Stimulated activated naive B cell treated with anti-CD40 and anti-IgM and Interleukin-4, amounts not matched to agents 10 μg/mL and 1 μg/mL and 100 μg/mL, for 72 hours (primary cell): ENCODE data around the gene MS4A15.
"Not testable (repeated sequence)": the region's sequence is repeated elsewhere in the genome, so short reads cannot be mapped to it uniquely, and the experiment has no call there.

Source experiments
- ATAC-seq, 2 donors: fragments of 150-1000 bp; cut with Tn5 transposase; replicated peaks; 2 replicates each; pipeline ENCODE4 v1.10.0; 2021; ENCODE audit warnings: moderate library complexity in 1 of 2
- DNase-seq: peaks from one replicate; pipeline ENCODE4 v3.0.0; 2021
- H3K27ac Mint-ChIP-seq: one replicate; pipeline ENCODE4 v1.8.0; 2022; ENCODE audit warnings: mild to moderate bottlenecking, mixed read lengths
- H3K27me3 Mint-ChIP-seq, 2 donors: one replicate each; pipeline ENCODE4 v1.8.0; 2022; ENCODE audit warnings: mixed read lengths in 2 of 2
- H3K36me3 Mint-ChIP-seq, 2 donors: one replicate each; pipeline ENCODE4 v1.8.0; 2022; ENCODE audit warnings: mixed read lengths in 2 of 2, mild to moderate bottlenecking in 1 of 2
- H3K4me1 Mint-ChIP-seq, 2 donors: one replicate each; pipeline ENCODE4 v1.8.0; 2022; ENCODE audit warnings: mixed read lengths in 2 of 2, mild to moderate bottlenecking in 1 of 2
- H3K4me3 Mint-ChIP-seq, 2 donors: one replicate each; pipeline ENCODE4 v1.8.0; 2022; ENCODE audit warnings: mild to moderate bottlenecking in 2 of 2, mixed read lengths in 2 of 2, moderate library complexity in 1 of 2
- H3K9me3 Mint-ChIP-seq, 2 donors: one replicate each; pipeline ENCODE4 v1.8.0; 2022; ENCODE audit warnings: mixed read lengths in 2 of 2, mild to moderate bottlenecking in 1 of 2

Gene MS4A15

GRCh38 chr11:60741421-60741820 is 15.2 kb upstream of the MS4A15 start:
- H3K27ac Mint-ChIP-seq: no peak overlapping the region
- H3K4me3 Mint-ChIP-seq: no peak overlapping the region
- DNase-seq: no peak
- ATAC-seq: no peak
- peaks cover 21 to 33% of the 10 kb centered on the region in 2 donors for H3K27me3 Mint-ChIP-seq
- H3K9me3 Mint-ChIP-seq: peaks cover 1 to 6% of the 10 kb centered on the region in 2 donors
- no peaks in the 10 kb centered on the region for H3K4me1 Mint-ChIP-seq
- H3K36me3 Mint-ChIP-seq: no peaks in the 10 kb centered on the region

- H3K27ac Mint-ChIP-seq: no peak overlapping the region
- peaks cover 5 to 11% of the 10 kb centered on the region in 2 donors for H3K9me3 Mint-ChIP-seq
- H3K36me3 Mint-ChIP-seq: no peaks in the 10 kb centered on the region
- no peak overlapping the region for H3K4me3 Mint-ChIP-seq
- peaks cover 21 to 34% of the 10 kb centered on the region in 2 donors for H3K27me3 Mint-ChIP-seq
- H3K4me1 Mint-ChIP-seq: peaks cover 0 to 3% of the 10 kb centered on the region in 2 donors
- DNase-seq (no peak), ATAC-seq (no peak)
Measured at GRCh38 chr11:60743058-60743457, 13.6 kb upstream of the MS4A15 start.

GRCh38 chr11:60744114-60744513 is 12.6 kb upstream of the MS4A15 start:
- ATAC-seq (no peak), DNase-seq (no peak)
- no peak overlapping the region for H3K4me3 Mint-ChIP-seq
- H3K9me3 Mint-ChIP-seq: peaks cover 5 to 11% of the 10 kb centered on the region in 2 donors
- no peaks in the 10 kb centered on the region for H3K36me3 Mint-ChIP-seq
- no peak overlapping the region for H3K27ac Mint-ChIP-seq
- peaks cover 0 to 3% of the 10 kb centered on the region in 2 donors for H3K4me1 Mint-ChIP-seq
- H3K27me3 Mint-ChIP-seq: peaks cover 15 to 27% of the 10 kb centered on the region in 2 donors

- H3K9me3 Mint-ChIP-seq: peaks cover 5 to 11% of the 10 kb centered on the region in 2 donors
- no peaks in the 10 kb centered on the region for H3K36me3 Mint-ChIP-seq
- ATAC-seq (no peak), DNase-seq (no peak)
- H3K27ac Mint-ChIP-seq: no peak overlapping the region
- H3K4me3 Mint-ChIP-seq: no peak overlapping the region
- H3K27me3 Mint-ChIP-seq: peaks cover 24 to 37% of the 10 kb centered on the region in 2 donors
- peaks cover 0 to 3% of the 10 kb centered on the region in 2 donors for H3K4me1 Mint-ChIP-seq
Measured at GRCh38 chr11:60747359-60747873, 9.3 kb upstream of the MS4A15 start.

GRCh38 chr11:60748225-60748624 is 8.4 kb upstream of the MS4A15 start:
- no peak for DNase-seq
- no peak overlapping the region for H3K4me3 Mint-ChIP-seq
- ATAC-seq: no peak
- H3K36me3 Mint-ChIP-seq: no peaks in the 10 kb centered on the region
- peaks cover 0 to 3% of the 10 kb centered on the region in 2 donors for H3K4me1 Mint-ChIP-seq
- H3K27ac Mint-ChIP-seq: no peak overlapping the region
- peaks cover 3 to 5% of the 10 kb centered on the region in 2 donors for H3K9me3 Mint-ChIP-seq
- H3K27me3 Mint-ChIP-seq: peaks cover 27 to 45% of the 10 kb centered on the region in 2 donors

- Mint-ChIP-seq H3K27me3 (peaks cover 27 to 42% of the 10 kb centered on the region in 2 donors), H3K27ac (no peak overlapping the region), H3K4me1 (peaks cover 0 to 3% of the 10 kb centered on the region in 2 donors), H3K4me3 (no peak overlapping the region), H3K36me3 (no peaks in the 10 kb centered on the region), H3K9me3 (peaks cover 3 to 5% of the 10 kb centered on the region in 2 donors)
- DNase-seq (no peak), ATAC-seq (peak in 1 of 2 donors; percentile 54)
Measured at GRCh38 chr11:60748821-60749220, 7.8 kb upstream of the MS4A15 start.

GRCh38 chr11:60750911-60751310 is 5.8 kb upstream of the MS4A15 start:
- Mint-ChIP-seq H3K36me3 (no peaks in the 10 kb centered on the region), H3K4me3 (no peak overlapping the region), H3K9me3 (peaks cover 3 to 5% of the 10 kb centered on the region in 2 donors), H3K4me1 (peaks cover 0 to 3% of the 10 kb centered on the region in 2 donors), H3K27ac (no peak overlapping the region), H3K27me3 (peaks cover 23 to 28% of the 10 kb centered on the region in 2 donors)
- ATAC-seq (no peak), DNase-seq (no peak)

GRCh38 chr11:60753309-60753708 is 3.4 kb upstream of the MS4A15 start:
- Mint-ChIP-seq H3K4me1 (no peaks in the 10 kb centered on the region), H3K4me3 (no peak overlapping the region), H3K27ac (no peak overlapping the region), H3K27me3 (peaks cover 24 to 32% of the 10 kb centered on the region in 2 donors), H3K36me3 (no peaks in the 10 kb centered on the region), H3K9me3 (no peaks in the 10 kb centered on the region)
- DNase-seq (no peak), ATAC-seq (no peak)

- no peaks in the 10 kb centered on the region for H3K9me3 Mint-ChIP-seq
- ATAC-seq (no peak), DNase-seq (no peak)
- no peak overlapping the region for H3K4me3 Mint-ChIP-seq
- H3K27me3 Mint-ChIP-seq: peaks cover 32 to 38% of the 10 kb centered on the region in 2 donors
- peaks cover 9 to 12% of the 10 kb centered on the region in 2 donors for H3K4me1 Mint-ChIP-seq
- H3K36me3 Mint-ChIP-seq: no peaks in the 10 kb centered on the region
- H3K27ac Mint-ChIP-seq: no peak overlapping the region
Measured at GRCh38 chr11:60754887-60755286, 1.8 kb upstream of the MS4A15 start.

- no peak overlapping the region for H3K4me3 Mint-ChIP-seq
- peak overlapping the region; percentile 4 for H3K27ac Mint-ChIP-seq
- H3K27me3 Mint-ChIP-seq: peaks cover 25 to 37% of the 10 kb centered on the region in 2 donors
Measured at GRCh38 chr11:60757231-60757800, 649 bp downstream of the MS4A15 start.

GRCh38 chr11:60758671-60759070 is 2.0 kb downstream of the MS4A15 start:
- ATAC-seq, H3K9me3 Mint-ChIP-seq, DNase-seq, H3K4me3 Mint-ChIP-seq, H3K36me3 Mint-ChIP-seq, H3K27ac Mint-ChIP-seq: not testable (repeated sequence)
- peaks cover 21 to 27% of the 10 kb centered on the region in 2 donors for H3K27me3 Mint-ChIP-seq
- H3K4me1 Mint-ChIP-seq: peaks cover 34 to 42% of the 10 kb centered on the region in 2 donors

More at GRCh38 chr11:60757231-60757800, 649 bp downstream of the MS4A15 start:
- H3K4me1 Mint-ChIP-seq: peaks cover 23 to 29% of the 10 kb centered on the region in 2 donors
- no peak for ATAC-seq
- no peaks in the 10 kb centered on the region for H3K9me3 Mint-ChIP-seq
- no peak for DNase-seq
- H3K36me3 Mint-ChIP-seq: no peaks in the 10 kb centered on the region

GRCh38 chr11:60759438-60760225 is 3.0 kb downstream of the MS4A15 start:
- not testable (repeated sequence) for H3K27ac Mint-ChIP-seq, H3K9me3 Mint-ChIP-seq

GRCh38 chr11:60761436-60762190 is 4.9 kb downstream of the MS4A15 start:
- Mint-ChIP-seq H3K9me3 (no peaks in the 10 kb centered on the region), H3K27ac (peak overlapping the region; percentile 89), H3K36me3 (no peaks in the 10 kb centered on the region), H3K4me1 (peaks cover 42 to 60% of the 10 kb centered on the region in 2 donors), H3K4me3 (no peak overlapping the region), H3K27me3 (peaks cover 21 to 28% of the 10 kb centered on the region in 2 donors)
- ATAC-seq (peak; percentile 19 to 28), DNase-seq (no peak)

More at GRCh38 chr11:60759438-60760225, 3.0 kb downstream of the MS4A15 start:
- not testable (repeated sequence) for H3K36me3 Mint-ChIP-seq, DNase-seq, ATAC-seq
- H3K27me3 Mint-ChIP-seq: peaks cover 21 to 27% of the 10 kb centered on the region in 2 donors
- H3K4me3 Mint-ChIP-seq: peak overlapping the region in 1 of 2 donors; percentile 69
- peaks cover 42 to 52% of the 10 kb centered on the region in 2 donors for H3K4me1 Mint-ChIP-seq
